Activated T-cell treated with anti-CD3 and anti-CD28 coated beads for 24 hours (primary cell): ENCODE results near the gene PLPP3.

ENCODE experiments used
- DNase-seq: peaks from one replicate; pipeline ENCODE4 v3.0.0-alpha.2; 2020; ENCODE audit warnings: low read depth

Gene PLPP3

GRCh38 chr1:56459260-56459659 is 120.1 kb downstream of the PLPP3 start:
- DNase-seq: no peak

DNA sequence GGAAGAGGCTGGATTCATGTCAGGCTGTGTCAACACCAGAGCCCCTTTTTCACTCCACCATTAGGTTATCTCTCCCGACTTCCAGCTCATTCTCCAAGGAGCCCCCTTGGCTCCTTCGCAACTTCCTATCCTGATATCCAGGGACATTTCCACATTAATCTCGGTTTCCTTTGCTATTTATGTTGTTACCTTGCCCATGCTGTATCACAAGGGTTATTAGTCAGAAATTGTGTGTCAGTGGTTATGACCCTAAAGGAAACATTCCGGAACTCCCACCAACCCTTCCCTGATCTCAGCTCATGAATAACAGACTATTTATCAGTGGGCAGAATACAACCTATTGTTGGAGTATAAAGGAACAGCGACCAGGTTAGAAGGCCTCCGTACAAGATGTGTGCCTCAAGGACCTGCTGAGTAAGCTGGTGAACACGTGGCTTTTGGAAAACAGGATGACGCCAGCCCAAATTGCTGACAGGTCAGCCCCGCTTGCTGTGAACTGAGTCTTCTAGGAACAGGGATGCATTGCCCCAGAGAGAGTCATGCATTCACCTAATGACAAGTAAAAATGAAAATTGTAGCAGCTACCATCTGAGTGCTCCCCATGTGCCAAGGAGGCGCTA is 121.5 kb downstream of the PLPP3 start:
- DNase-seq: no peak

DNA sequence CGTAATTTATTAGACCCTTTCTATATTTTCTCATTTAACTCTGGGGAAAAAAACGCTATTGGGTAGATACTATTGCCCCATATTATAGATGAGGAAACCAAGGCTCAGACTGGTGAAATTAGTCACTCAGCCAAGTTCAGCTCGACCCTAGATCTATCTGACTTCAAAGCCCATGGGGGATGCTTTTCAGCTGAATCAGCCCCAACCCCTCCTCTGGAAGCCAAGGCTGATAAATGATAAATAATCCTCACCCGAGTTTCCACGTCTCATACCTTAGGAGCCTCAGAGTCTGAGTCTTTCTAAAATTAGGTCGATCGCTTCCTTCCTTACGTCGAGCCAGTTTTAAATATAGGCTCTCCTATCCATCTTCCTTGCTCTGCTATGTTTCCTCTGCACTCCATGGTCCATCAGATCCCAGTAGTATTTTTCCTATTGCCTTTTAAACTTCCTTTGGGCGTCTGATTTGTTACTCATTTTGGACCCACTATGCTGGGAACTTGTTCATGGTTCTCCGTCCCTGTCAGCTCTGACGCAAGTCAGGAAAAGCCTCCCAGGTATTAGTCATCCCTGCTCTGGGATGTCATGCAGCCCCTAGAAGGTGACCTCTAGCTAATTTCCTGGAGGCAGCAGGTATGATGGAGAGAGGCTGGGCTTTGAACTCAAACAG is 122.8 kb downstream of the PLPP3 start:
- DNase-seq: no peak

- DNase-seq: no peak
Measured at GRCh38 chr1:56453417-56454078, 125.8 kb downstream of the PLPP3 start.

- DNase-seq: no peak
Measured at GRCh38 chr1:56453016-56453415, 126.3 kb downstream of the PLPP3 start.

GRCh38 chr1:56452027-56453011 is 127.0 kb downstream of the PLPP3 start:
- DNase-seq: no peak

DNA sequence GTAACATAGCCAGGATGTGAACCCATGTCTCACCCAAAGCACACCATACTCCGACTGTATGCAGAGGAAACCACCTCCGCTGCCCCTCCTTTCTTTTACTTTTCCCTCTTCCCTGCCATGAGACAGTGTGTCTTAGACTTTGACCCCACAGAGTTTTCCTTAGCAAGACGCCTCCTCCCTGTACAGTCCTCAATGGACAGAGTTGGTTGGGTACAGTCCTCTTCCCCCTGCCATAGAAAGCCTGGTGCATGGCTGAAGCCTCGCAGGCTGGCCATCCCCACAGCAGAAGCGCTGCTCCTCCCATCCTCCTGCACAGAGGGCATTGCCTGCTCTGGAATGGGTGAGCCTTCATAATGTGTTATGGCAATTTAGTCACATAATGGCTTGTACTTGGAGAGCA is 127.9 kb downstream of the PLPP3 start:
- DNase-seq: no peak

GRCh38 chr1:56450004-56450666 is 129.2 kb downstream of the PLPP3 start:
- DNase-seq: no peak

DNA sequence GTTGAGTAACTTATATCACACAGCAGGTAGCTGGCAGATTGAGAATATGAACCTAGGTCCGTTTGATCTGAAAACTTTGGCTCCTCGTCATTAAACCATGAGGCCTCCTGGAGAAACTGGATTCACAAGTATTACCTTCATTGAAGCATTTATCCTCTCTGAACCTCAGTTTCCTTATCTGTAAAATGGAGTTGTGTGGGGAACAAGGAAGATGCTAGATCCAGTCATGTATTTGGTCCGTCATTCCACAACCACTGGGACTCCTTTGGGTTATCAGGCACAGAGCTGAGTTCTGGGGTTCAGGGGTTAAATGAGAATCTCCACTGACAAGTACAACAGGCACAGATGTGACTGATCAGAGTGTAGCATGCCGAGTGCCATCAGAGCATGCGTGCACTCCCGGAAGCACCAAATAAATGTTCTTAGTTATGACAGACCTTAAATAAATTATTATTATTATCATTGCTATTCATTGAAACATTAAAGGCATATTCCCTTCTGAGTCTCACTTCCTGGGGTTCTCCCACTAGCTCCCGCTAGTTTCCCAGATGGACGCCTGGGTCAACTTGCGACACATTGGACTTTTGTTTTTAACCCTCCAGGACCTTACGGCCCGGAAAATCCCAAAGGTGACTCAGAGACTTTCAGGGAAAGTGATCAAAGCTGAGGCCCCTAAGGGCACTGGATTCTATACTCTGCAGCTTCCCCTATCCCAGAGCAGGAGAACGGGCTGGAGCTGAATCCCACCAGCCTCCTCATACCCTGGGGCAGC is 130.6 kb downstream of the PLPP3 start:
- no peak for DNase-seq

DNA sequence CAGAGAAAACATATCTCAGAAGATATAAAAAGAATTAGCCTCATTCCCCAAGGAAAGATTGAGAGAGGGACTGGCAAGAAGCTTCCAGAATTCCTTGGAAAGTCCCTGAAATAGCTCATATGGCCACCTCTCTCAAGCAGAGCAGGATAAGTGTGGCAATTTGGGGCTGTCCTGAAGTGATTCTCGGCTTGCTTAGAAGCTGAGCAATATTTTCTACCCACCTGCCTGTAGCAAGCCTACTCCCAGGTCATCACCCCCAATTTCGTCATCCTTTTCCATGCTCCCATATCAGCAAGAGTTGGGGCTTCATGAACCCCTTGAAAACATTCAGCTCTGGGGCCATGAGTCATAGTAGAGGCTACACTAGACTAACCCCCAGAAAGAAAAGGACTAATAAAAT is 131.5 kb downstream of the PLPP3 start:
- no peak for DNase-seq

DNA sequence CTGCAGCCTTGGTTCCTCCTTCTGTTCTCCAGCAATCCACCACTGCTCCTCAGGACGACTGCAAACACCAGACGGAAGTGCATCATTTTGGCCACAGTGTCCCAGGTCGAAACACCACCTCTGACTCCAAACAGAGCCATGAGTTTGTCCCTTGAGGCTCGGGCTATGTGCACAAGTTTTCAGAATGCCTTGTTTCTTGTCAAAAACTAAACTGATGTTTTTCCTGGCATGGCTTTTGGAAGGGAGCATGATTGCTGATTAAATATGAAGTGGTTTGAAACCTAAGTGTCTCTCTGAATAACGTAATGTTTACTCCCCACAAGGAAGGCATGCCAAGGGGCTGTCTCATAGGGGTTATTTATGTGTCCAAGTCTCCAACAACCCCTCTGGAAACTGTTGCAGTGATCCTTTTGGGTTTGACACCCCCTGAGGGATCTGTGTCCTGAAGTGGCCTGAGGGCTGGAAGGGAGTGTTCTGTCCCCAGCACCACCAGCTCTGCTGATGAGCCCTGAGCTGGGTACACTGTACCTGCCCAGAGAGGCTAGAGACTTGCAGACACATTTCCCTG is 132.7 kb downstream of the PLPP3 start:
- no peak for DNase-seq

DNA sequence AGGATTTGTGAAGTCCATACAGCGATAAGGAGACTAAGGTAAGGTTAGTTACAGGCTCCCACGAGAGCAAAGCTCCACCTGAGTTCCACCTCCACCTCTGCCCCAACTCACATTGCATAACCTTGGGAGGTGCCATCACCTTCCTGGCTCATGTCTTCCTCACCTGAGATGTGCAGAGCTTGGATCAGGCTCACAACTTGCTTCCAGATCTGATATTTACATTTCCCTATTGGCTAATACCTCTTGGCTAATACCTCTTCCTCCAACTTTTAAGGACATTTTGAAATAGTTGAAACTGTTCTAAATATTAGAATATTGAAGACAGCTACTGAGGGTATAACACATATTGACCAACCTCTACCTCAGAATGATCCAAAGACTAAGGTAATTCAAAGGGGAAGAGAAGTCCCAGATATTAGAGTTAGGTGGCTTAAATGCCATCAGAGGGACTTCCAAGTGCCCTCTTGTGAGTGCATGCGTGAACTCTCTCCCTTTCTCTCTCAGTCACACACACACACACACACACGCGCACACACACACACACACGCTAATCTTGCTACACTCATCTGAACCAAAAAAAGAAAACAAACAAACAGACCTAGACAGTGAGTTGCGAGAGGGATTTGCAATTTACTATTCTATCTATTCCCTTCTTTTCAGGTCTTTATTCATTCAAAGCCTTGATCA is 134.3 kb downstream of the PLPP3 start:
- DNase-seq: no peak
